ENCODE results near the gene SUGCT. TPM values are rescaled to one million over a fixed set of nuclear protein-coding genes. Genes with fewer than 3 reads are reported as not detected.

SUGCT gene
- total and polyA plus RNA-seq, 9 of the 15 experiments (the other 6 are each of a cell fraction or from before 2014, with no cell fraction given), result 0.58 to 2.5 (median 1.4) TPM

GRCh38 chr7:40205992-40206391, 71.2 kb downstream of the SUGCT start (continued):
- no peak for TF ChIP-seq KDM5B (IDR thresholded peaks at IDR 0.05; ENCODE audit: insufficient replicate concordance, low read depth, low read length)

GRCh38 chr7:40211276-40212003, 76.6 kb downstream of the SUGCT start:
- TF ChIP-seq HMGN3 (IDR thresholded peaks at IDR 0.05; ENCODE audit: borderline replicate concordance, extremely low read depth, insufficient read length, low read depth, low read length) (no peak), ATF2 (CRISPR knock-in tag; IDR thresholded peaks at IDR 0.05) (no peak), ELK3 (CRISPR knock-in tag; IDR thresholded peaks at IDR 0.05) (no peak), ZNF780A (CRISPR knock-in tag; IDR thresholded peaks at IDR 0.05) (no peak)
- Histone ChIP-seq H4K20me1 (replicated peaks; ENCODE audit: control insufficient read depth, insufficient read depth, low read length) (no peaks in the 10 kb centered on the region), H3K36me3 (ENCODE audit: control insufficient read depth, insufficient read depth, low read length) (no peaks in the 10 kb centered on the region), H3K4me1 (replicated peaks in 1 of 2; ENCODE audit: control insufficient read depth in 2 of 2, insufficient read depth in 2 of 2, low read length in 2 of 2) (no peaks in the 10 kb centered on the region; a peak in 1 of 5 replicates), H3K9me3 (replicated peaks; ENCODE audit: control insufficient read depth, insufficient read depth, low read depth, low read length) (no peaks in the 10 kb centered on the region), H3K79me2 (ENCODE audit: control insufficient read depth, insufficient read depth, low read length) (no peaks in the 10 kb centered on the region), H2AFZ (ENCODE audit: low read depth, low read length) (no peak overlapping the region), H3K4me3 (no peak overlapping the region), H3K27me3 (ENCODE audit: control insufficient read depth in 2 of 2, insufficient read depth in 2 of 2, low read length in 2 of 2) (peaks cover 0 to 7% of the 10 kb centered on the region in 2 experiments; a peak in 1 of 5 replicates), H3K9ac (ENCODE audit: insufficient read depth in 1 of 2, low read depth in 2 of 2, low read length in 2 of 2) (no peak overlapping the region), H3K27ac (ENCODE audit: extremely low read depth, low read depth, low read length) (no peak overlapping the region), H3K4me2 (ENCODE audit: insufficient read depth, low read length) (no peak overlapping the region), H3K9me1 (ENCODE audit: control insufficient read depth, insufficient read depth, low read length) (no peaks in the 10 kb centered on the region)
- DNase-seq (ENCODE audit: extremely low read depth in 1 of 4, low spot score in 3 of 4), result no peak
- in situ Hi-C loops (cut with MboI) (no loop called here), intact Hi-C loops (cut with micrococcal nuclease) (no loop called here)
- BruUV-seq (replicated peaks), result no TSS peak
- POLR2A ChIA-PET, result no interaction called here
- CTCF ChIA-PET (ENCODE audit: low intra/inter-chr PET ratio), result no interaction called here
- ATAC-seq, result no peak
- WGBS (ENCODE audit: insufficient coverage, low coverage, missing lambda C conversion rate), result 5% methylated on average over 5 of the region's 5 CpGs
- no peak for FAIRE-seq

All from K562 (cell line).